HepG2 (cell line): ENCODE measurements around the gene GPR82. TPM values are rescaled to one million over a fixed set of nuclear protein-coding genes. Genes with fewer than 3 reads are reported as not detected.

Experiments
- ATAC-seq: fragments of 200-7000 bp; cut with Tn5 transposase; 3 replicates; pipeline ENCODE4 v1.9.1; 2020; ENCODE audit warnings: mild to moderate bottlenecking, moderate library complexity
- BruUV-seq: library from RNA; stranded (reverse); fragments of 400-500 nt; replicated peaks from 2 replicates; lab custom pipeline; 2021; lab: Mats Ljungman, UMichigan
- CTCF ChIA-PET: fragments of 300-600 bp; formaldehyde crosslinking; extraction: SDS; loops from one replicate; lab custom pipeline; 2021; ENCODE audit warnings: low total read pairs, inconsistent platforms, low intra/inter-chr PET ratio; lab: Yijun Ruan, JAX
- POLR2A ChIA-PET: fragments of 350-600 bp; sonication (Branson Sonifier 250); formaldehyde crosslinking; loops from one replicate; lab custom pipeline; 2020; ENCODE audit warnings: antibody characterized with exemption, inconsistent platforms; lab: Yijun Ruan, JAX
- DNase-seq: peaks from one replicate; pipeline ENCODE4 v3.0.0-alpha.2; 2015; ENCODE audit warnings: low spot score
- FAIRE-seq: peaks from 3 replicates; lab custom pipeline; 2011; peaks lifted over from hg19 to GRCh38; lab: Jason Lieb, UNC
- H2AFZ ChIP-seq: one replicate; pipeline ENCODE4 v1.6.1; 2011; ENCODE audit warnings: low read length, inconsistent platforms
- H3K27ac ChIP-seq: fragments of 300-600 bp; 3 replicates; pipeline ENCODE4 v1.8.0; 2011; ENCODE audit warnings: mixed run types, mild to moderate bottlenecking, mixed read lengths, low read length, inconsistent platforms; ENCODE audit not compliant: insufficient read depth; ENCODE audit errors: extremely low read length
- H3K27me3 ChIP-seq, 2 experiments: fragments of 200-600 bp in 1 of 2; 2 replicates in 1 of 2; 3 replicates in 1 of 2; pipeline versions ENCODE4 v1.6.0 to v1.8.0; 2011; ENCODE audit warnings: low read length in 2 of 2, mild to moderate bottlenecking in 2 of 2, moderate library complexity in 2 of 2, inconsistent platforms in 1 of 2; ENCODE audit not compliant: insufficient read depth in 2 of 2, control insufficient read depth in 1 of 2
- H3K36me3 ChIP-seq, 2 experiments: fragments of 200-600 bp in 1 of 2; replicated peaks in 1 of 2; 2 replicates in 1 of 2; 3 replicates in 1 of 2; pipeline versions ENCODE4 v1.5.1 to v1.8.0; 2011; ENCODE audit warnings: low read length in 2 of 2, inconsistent platforms in 1 of 2; ENCODE audit not compliant: insufficient read depth in 2 of 2, control insufficient read depth in 1 of 2
- H3K4me1 ChIP-seq: 2 replicates; pipeline ENCODE4 v1.5.1; 2012; ENCODE audit warnings: low read length, inconsistent platforms; ENCODE audit not compliant: insufficient read depth
- H3K4me2 ChIP-seq: 2 replicates; pipeline ENCODE4 v1.6.0; 2011; ENCODE audit warnings: low read depth, low read length, inconsistent platforms
- H3K4me3 ChIP-seq, 3 experiments: fragments of 200-600 bp in 1 of 3; sonication (generic), shearing (Covaris generic) in 1 of 3; replicated peaks in 1 of 3; 2 replicates each; pipeline ENCODE4 v1.5.1; 2011 to 2016; ENCODE audit warnings: low read length in 3 of 3, inconsistent platforms in 2 of 3, low read depth in 2 of 3, mild to moderate bottlenecking in 2 of 3, control low read depth in 1 of 3, mixed read lengths in 1 of 3; ENCODE audit not compliant: insufficient read depth in 1 of 3
- H3K79me2 ChIP-seq: one replicate; pipeline ENCODE4 v1.6.1; 2011; ENCODE audit warnings: low read length, inconsistent platforms; ENCODE audit not compliant: insufficient read depth
- H3K9ac ChIP-seq: 2 replicates; pipeline ENCODE4 v1.6.0; 2011; ENCODE audit warnings: mild to moderate bottlenecking, low read depth, low read length, inconsistent platforms; ENCODE audit not compliant: insufficient read depth
- H3K9me3 ChIP-seq: 2 replicates; pipeline ENCODE4 v1.5.1; 2012; ENCODE audit warnings: mild to moderate bottlenecking, low read length
- H4K20me1 ChIP-seq: 2 replicates; pipeline ENCODE4 v1.6.0; 2011; ENCODE audit warnings: inconsistent platforms, mild to moderate bottlenecking, low read length, moderate library complexity; ENCODE audit not compliant: insufficient read depth
- ARID2 ChIP-seq: sonication (generic); formaldehyde crosslinking; IDR thresholded peaks from 2 replicates; pipeline ENCODE4 v1.8.1; 2022; ENCODE audit warnings: mild to moderate bottlenecking, missing genetic modification reagents, borderline replicate concordance
- ETS1 ChIP-seq: sonication (generic); formaldehyde crosslinking; IDR thresholded peaks from 2 replicates; pipeline ENCODE4 v1.4.0; 2020; ENCODE audit warnings: missing genetic modification reagents
- MAF1 ChIP-seq: sonication (generic); formaldehyde crosslinking; IDR thresholded peaks from 2 replicates; pipeline ENCODE4 v1.5.0; 2020; ENCODE audit warnings: missing genetic modification reagents, borderline replicate concordance
- NBN ChIP-seq: fragments of 450-650 bp; conservative IDR thresholded peaks from 2 replicates; pipeline ENCODE4 v1.6.1; 2017
- SAFB2 ChIP-seq: sonication (generic); formaldehyde crosslinking; IDR thresholded peaks from 2 replicates; pipeline ENCODE4 v1.5.1; 2020; ENCODE audit warnings: missing genetic modification reagents, low read depth, mild to moderate bottlenecking, borderline replicate concordance
- TCF7 ChIP-seq: sonication (generic); IDR thresholded peaks from 2 replicates; pipeline ENCODE4 v1.6.1; 2016; ENCODE audit warnings: antibody characterized with exemption, low read depth
- ZBTB14 ChIP-seq: sonication (generic); formaldehyde crosslinking; IDR thresholded peaks from 2 replicates; pipeline ENCODE4 v1.4.0; 2020; ENCODE audit warnings: missing genetic modification reagents
- ZNF138 ChIP-seq: sonication (generic); formaldehyde crosslinking; IDR thresholded peaks from 2 replicates; pipeline ENCODE4 v1.5.0; 2020; ENCODE audit warnings: mild to moderate bottlenecking, low read depth, missing genetic modification reagents
- ZNF280D ChIP-seq: sonication (generic); formaldehyde crosslinking; IDR thresholded peaks from 2 replicates; pipeline ENCODE4 v1.5.1; 2020; ENCODE audit warnings: mild to moderate bottlenecking, missing genetic modification reagents
- ZNF460 ChIP-seq: sonication (generic); formaldehyde crosslinking; IDR thresholded peaks from 2 replicates; pipeline ENCODE4 v1.5.1; 2020; ENCODE audit warnings: missing genetic modification reagents, mild to moderate bottlenecking, borderline replicate concordance
- ZNF792 ChIP-seq: IDR thresholded peaks from 2 replicates; pipeline ENCODE4 v1.6.1; 2016
- ZSCAN22 ChIP-seq: sonication (generic); formaldehyde crosslinking; IDR thresholded peaks from 2 replicates; pipeline ENCODE4 v1.4.0; 2020; ENCODE audit warnings: mild to moderate bottlenecking, missing genetic modification reagents
- WGBS: methylation state at CpG from one replicate; pipeline ENCODE4 v1.1.6; 2017; ENCODE audit warnings: low lambda C conversion rate; 5-methylcytosine and 5-hydroxymethylcytosine counted together
- in situ Hi-C: cut with HindIII; loops from 2 replicates; pipeline ENCODE4 v1.10.0; 2017; ENCODE audit warnings: low pct_unique_long_range_greater_than_20kb; ENCODE audit not compliant: extremely low pct_ligation_motif_present
- intact Hi-C: fragments of 100-400 bp; cut with micrococcal nuclease; formaldehyde crosslinking; loops from one replicate; pipeline ENCODE4 v1.10.0; 2022; ENCODE audit not compliant: unreplicated experiment
- polyA plus RNA-seq, 8 experiments: library from polyadenylated mRNA; depleted of rRNA in 3 of 8; stranded (reverse) in 7 of 8; unstranded in 1 of 8; fragments of >200 nt; fragmentation: Illumina TruSeq in 4 of 8; extraction: Trizol in 4 of 8; gene quantifications; 2 replicates each; pipeline versions ENCODE4 v1.2.1 to v1.2.3, GENCODE V29; 2011 to 2016; ENCODE audit warnings: low read depth in 4 of 8, missing spikeins in 1 of 8, mixed read lengths in 1 of 8; ENCODE audit not compliant: insufficient read depth in 1 of 8
- total RNA-seq, 5 experiments: library from RNA; depleted of rRNA; stranded (reverse); fragments of >200 nt; fragmentation: Illumina TruSeq; extraction: Trizol; gene quantifications; 2 replicates each; pipeline ENCODE4 v1.2.3, GENCODE V29; 2016; ENCODE audit warnings: low read depth in 1 of 5

The GPR82 gene
- total and polyA plus RNA-seq, 2 of the 13 experiments (the other 11 are each of a cell fraction or from before 2014, with no cell fraction given) = not detected

GRCh38 chrX:41692162-41692749 lies 31.7 kb upstream of the GPR82 start:
- ATAC-seq (no peak), DNase-seq (no peak)
- Histone ChIP-seq H2AFZ (no peak overlapping the region), H3K27me3 (no peaks in the 10 kb centered on the region), H3K4me2 (no peak overlapping the region), H3K9me3 (no peaks in the 10 kb centered on the region), H3K4me3 (no peak overlapping the region), H3K9ac (no peak overlapping the region), H3K79me2 (no peaks in the 10 kb centered on the region), H4K20me1 (no peaks in the 10 kb centered on the region), H3K27ac (no peak overlapping the region)
- WGBS = 92% methylated on average over 1 of the region's 1 CpG
- in situ Hi-C loops = no loop called here
- CTCF ChIA-PET = no interaction called here
- TF ChIP-seq NBN (no peak), SAFB2 (CRISPR knock-in tag) (no peak), ZNF792 (CRISPR knock-in tag) (no peak)
- TF ChIP-seq, all 625 proteins: peak for 0
- POLR2A ChIA-PET = no interaction called here
- BruUV-seq = no TSS peak
- intact Hi-C loops = no loop called here
- no peak for FAIRE-seq
- Histone ChIP-seq H3K4me1 (no peaks in the 10 kb centered on the region), H3K36me3 (no peaks in the 10 kb centered on the region)

GRCh38 chrX:41693024-41693423 lies 31.0 kb upstream of the GPR82 start:
- H3K4me3 ChIP-seq = no peak overlapping the region
- intact Hi-C loops (no loop called here), in situ Hi-C loops (no loop called here)
- H3K36me3 ChIP-seq = no peaks in the 10 kb centered on the region
- 98% methylated on average over 3 of the region's 3 CpGs for WGBS
- no peaks in the 10 kb centered on the region for H3K27me3 ChIP-seq
- H2AFZ ChIP-seq = no peak overlapping the region
- BruUV-seq = no TSS peak
- no peak overlapping the region for H3K9ac ChIP-seq
- H4K20me1 ChIP-seq = no peaks in the 10 kb centered on the region
- no peak for DNase-seq
- ATAC-seq = no peak
- H3K79me2 ChIP-seq = no peaks in the 10 kb centered on the region
- no peaks in the 10 kb centered on the region for H3K9me3 ChIP-seq
- FAIRE-seq = no peak
- H3K27ac ChIP-seq = no peak overlapping the region
- POLR2A ChIA-PET = no interaction called here
- H3K4me1 ChIP-seq = no peaks in the 10 kb centered on the region
- CTCF ChIA-PET = no interaction called here
- no peak overlapping the region for H3K4me2 ChIP-seq
- TF ChIP-seq ZNF460 (CRISPR knock-in tag) = no peak
- no peak for TF ChIP-seq ZNF138 (CRISPR knock-in tag)
- no peak for TF ChIP-seq MAF1 (CRISPR knock-in tag)
- TF ChIP-seq ZBTB14 (CRISPR knock-in tag) = no peak
- TF ChIP-seq ARID2 (CRISPR knock-in tag) = no peak
- no peak for TF ChIP-seq ZNF280D
- TF ChIP-seq ETS1 (CRISPR knock-in tag) = no peak
- no peak for TF ChIP-seq ZSCAN22 (CRISPR knock-in tag)
- TF ChIP-seq TCF7 = no peak
